Stimulated activated CD8-positive, alpha-beta memory T cell treated with anti-CD3 and anti-CD28 coated beads, Interleukin-12 subunit alpha, Interleukin-12 subunit beta, amount 100 ng/mL, for 24 hours (primary cell): ENCODE data around the gene SERPINA4.

Experiments
- DNase-seq: peaks from one replicate; pipeline ENCODE4 v3.0.0-alpha.2; 2020; ENCODE audit errors: extremely low read depth

SERPINA4 gene

GRCh38 chr14:94560751-94561655 lies at the start of gene SERPINA4:
Gene SERPINA4, plus strand, starts transcription at chr14:94561442. Its CDS starts 2,041 bp downstream, at chr14:94563483.
- no peak for DNase-seq

GRCh38 chr14:94514351-94514750 lies 46.9 kb upstream of the SERPINA4 start:
- no peak for DNase-seq

GRCh38 chr14:94515426-94515825 lies 45.8 kb upstream of the SERPINA4 start:
- no peak for DNase-seq

- DNase-seq: no peak
These were observed 45.4 kb upstream of the SERPINA4 start for GRCh38 chr14:94515856-94516255.

- no peak for DNase-seq
These were observed 44.0 kb upstream of the SERPINA4 start for GRCh38 chr14:94517248-94517640.

- no peak for DNase-seq
These were observed 43.5 kb upstream of the SERPINA4 start for GRCh38 chr14:94517641-94518257.

GRCh38 chr14:94521375-94522114 lies 39.7 kb upstream of the SERPINA4 start:
- no peak for DNase-seq

- DNase-seq: no peak
These were observed 39.0 kb upstream of the SERPINA4 start for GRCh38 chr14:94522115-94522724.

GRCh38 chr14:94523265-94523664 lies 38.0 kb upstream of the SERPINA4 start:
- DNase-seq: no peak

- no peak for DNase-seq
These were observed 37.1 kb upstream of the SERPINA4 start for GRCh38 chr14:94524093-94524492.

- no peak for DNase-seq
These were observed 30.1 kb upstream of the SERPINA4 start for GRCh38 chr14:94531187-94531586.

- DNase-seq: no peak
These were observed 28.8 kb upstream of the SERPINA4 start for GRCh38 chr14:94532447-94532846.

GRCh38 chr14:94535506-94535905 lies 25.7 kb upstream of the SERPINA4 start:
- DNase-seq: no peak

- no peak for DNase-seq
These were observed 24.4 kb upstream of the SERPINA4 start for GRCh38 chr14:94536836-94537235.

- DNase-seq: no peak
These were observed 23.0 kb upstream of the SERPINA4 start for GRCh38 chr14:94538070-94538740.

- no peak for DNase-seq
These were observed 22.1 kb upstream of the SERPINA4 start for GRCh38 chr14:94539181-94539580.

- DNase-seq: no peak
These were observed 21.0 kb upstream of the SERPINA4 start for GRCh38 chr14:94540031-94540794.

GRCh38 chr14:94541234-94541975 lies 19.8 kb upstream of the SERPINA4 start:
- DNase-seq: no peak

GRCh38 chr14:94542111-94542810 lies 19.0 kb upstream of the SERPINA4 start:
- no peak for DNase-seq
